Upper lobe of left lung (tissue), 4 donors: ENCODE results near the gene ATP9A.

Experiments used
- CTCF ChIP-seq, 6 experiments: fragments of 450-650 bp in 4 of 6; fragments of 200-600 bp in 2 of 6; sonication (generic) in 2 of 6; IDR thresholded peaks; one replicate each; pipeline ENCODE4 v1.5.1; 2016 to 2019; ENCODE audit warnings: antibody characterized with exemption in 6 of 6
- EP300 ChIP-seq, 4 donors: sonication (generic); formaldehyde crosslinking; IDR thresholded peaks; one replicate each; pipeline ENCODE4 v1.5.1; 2017; ENCODE audit warnings: antibody characterized with exemption in 4 of 4, control low read depth in 2 of 4
- POLR2A ChIP-seq, 4 donors: fragments of 450-650 bp; IDR thresholded peaks; one replicate each; pipeline ENCODE4 v1.5.1; 2016 to 2017; ENCODE audit warnings: antibody characterized with exemption in 4 of 4, mild to moderate bottlenecking in 2 of 4
- POLR2AphosphoS5 ChIP-seq, 2 donors: sonication (generic); formaldehyde crosslinking; IDR thresholded peaks; one replicate each; pipeline ENCODE4 v1.5.1; 2017; ENCODE audit warnings: antibody characterized with exemption in 2 of 2

GRCh38 chr20:51578145-51578459, 190.1 kb downstream of the ATP9A start:
- TF ChIP-seq POLR2A (IDR thresholded peaks at IDR 0.05): no peak
- TF ChIP-seq CTCF (IDR thresholded peaks at IDR 0.05): no peak
- no peak for TF ChIP-seq POLR2AphosphoS5 (IDR thresholded peaks at IDR 0.05)
- TF ChIP-seq EP300 (IDR thresholded peaks at IDR 0.05): no peak
